NCI-H2227 (cell line): Measurements from ENCODE around the gene P2RY2.
"Not testable (repeated sequence)": the region's sequence is repeated elsewhere in the genome, so short reads cannot be mapped to it uniquely, and the experiment has no call there.

Experiments
- DNase-seq: peaks from one replicate; lab custom pipeline; 2025; ENCODE audit not compliant: unreplicated experiment; lab: John Stamatoyannopoulos, UW

Gene P2RY2

DNA sequence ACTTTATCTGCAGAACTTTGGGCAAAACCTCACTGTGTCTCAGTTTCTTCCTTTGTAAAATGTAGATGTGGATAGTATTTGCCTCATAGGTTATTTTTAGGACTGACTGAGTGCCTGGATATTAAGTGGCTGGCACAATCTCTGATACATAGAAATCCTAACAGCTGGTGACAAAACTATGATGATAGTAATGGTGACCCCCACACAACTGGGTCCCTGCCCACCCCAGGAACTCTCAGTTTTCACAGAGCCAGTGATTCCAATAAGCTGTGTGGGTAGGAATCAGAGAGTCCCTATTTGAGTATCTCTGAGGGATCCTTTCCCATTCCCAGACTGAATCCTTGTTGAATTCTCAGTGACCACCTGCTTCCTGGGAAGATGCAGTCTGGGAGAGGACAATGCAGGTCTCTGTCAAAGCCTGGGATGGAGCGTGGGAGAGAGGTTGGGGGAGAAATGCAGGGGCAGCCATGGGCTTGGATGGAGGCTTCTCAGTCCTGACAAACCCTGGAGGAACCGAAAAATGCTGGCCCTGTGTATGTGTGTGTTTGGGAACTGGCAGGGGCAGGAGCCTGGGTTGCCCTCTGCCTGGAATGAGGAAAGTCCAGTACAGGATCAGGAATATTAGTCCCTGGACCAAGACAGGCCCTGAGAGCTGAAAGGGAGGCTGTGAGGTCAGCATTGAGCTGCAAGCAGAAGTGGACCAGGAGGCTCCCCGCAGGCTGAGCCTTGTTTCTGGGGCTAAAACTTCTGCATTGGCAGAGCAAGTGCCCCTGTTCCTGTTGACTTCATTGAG, 48.0 kb downstream of the P2RY2 start:
- no peak for DNase-seq

DNA sequence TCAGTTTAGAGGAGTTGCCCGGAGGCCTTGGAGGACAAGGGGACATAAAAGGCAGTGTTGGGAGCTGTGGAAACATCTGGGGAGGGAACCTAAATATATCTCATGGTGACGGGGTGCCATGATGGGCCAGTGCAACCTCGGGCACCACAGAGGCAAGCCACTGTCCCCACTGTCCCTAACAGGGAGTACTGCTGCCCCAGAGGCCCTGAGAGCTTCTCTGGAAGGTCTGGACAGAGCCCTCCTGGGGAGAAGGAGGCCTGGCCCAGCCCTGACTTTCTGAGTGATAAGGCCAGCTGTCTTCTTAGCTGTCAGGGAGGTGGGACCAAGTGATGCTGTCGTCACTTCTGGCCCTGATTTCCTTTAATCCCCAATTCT, 48.6 kb downstream of the P2RY2 start:
- no peak for DNase-seq

DNA sequence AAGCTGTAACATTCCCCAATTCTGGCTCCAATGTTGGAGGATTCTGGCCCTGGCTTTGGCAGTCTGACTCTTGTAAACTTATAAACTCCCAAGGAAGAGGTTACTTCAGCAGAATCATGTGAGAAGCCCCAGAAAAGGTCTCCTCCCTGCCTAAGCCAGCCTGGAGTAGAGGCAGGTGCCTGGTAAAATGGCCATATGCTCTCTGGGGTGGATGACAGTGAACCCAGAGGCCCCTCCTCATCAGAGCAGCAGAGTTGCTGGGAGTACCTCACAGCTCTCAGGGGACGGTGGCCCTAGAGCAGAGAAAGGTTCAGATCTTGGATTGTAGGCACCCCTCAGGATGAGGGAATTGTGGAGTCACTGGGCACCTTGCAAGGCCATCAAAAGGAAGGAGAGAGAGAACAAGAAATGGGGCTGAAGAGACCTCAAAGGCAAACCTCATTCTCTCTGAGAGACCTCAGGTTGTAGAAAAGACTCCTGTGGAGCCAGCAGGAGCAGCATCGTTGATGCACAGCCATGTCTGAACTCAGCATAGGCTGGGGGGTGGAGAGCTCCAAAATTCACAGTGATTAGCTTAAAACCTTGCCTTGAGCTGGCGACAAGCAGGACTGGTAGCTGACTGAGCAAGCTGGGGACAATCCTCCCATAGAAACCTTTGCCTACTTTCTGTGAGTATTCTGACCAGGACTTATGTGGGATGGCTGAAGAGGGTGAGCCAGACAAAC, 49.2 kb downstream of the P2RY2 start:
- no peak for DNase-seq

DNA sequence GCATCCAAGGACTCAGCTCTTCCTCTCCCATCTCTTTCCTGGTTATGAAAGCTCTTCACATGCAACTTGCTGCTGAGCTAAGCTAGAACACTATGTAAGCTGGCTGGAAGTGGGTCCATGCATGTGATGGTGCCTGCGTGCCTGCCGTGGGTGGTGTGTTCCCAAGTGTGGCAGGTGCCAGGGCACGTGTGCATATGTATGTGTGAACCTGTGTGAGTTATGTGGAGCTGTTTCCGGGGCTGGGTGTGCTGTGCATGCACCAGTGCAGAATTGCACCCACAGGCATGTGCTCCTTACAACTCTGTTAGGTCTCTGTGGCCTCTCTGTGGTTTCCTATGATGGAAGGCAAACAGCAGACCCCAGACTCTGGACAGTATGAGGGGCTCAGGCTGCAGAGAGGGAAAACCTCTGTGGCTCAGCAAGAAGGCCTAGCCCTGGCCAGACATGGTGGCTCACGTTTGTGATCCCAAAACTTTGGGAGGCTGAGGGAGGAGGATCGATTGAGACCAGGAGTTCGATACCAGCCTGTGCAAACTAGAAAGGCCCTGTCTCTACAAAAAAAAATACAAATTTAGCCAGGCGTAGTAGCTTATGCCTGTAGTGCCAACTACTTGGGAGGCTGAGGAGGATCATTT, 49.9 kb downstream of the P2RY2 start:
- no peak for DNase-seq

DNA sequence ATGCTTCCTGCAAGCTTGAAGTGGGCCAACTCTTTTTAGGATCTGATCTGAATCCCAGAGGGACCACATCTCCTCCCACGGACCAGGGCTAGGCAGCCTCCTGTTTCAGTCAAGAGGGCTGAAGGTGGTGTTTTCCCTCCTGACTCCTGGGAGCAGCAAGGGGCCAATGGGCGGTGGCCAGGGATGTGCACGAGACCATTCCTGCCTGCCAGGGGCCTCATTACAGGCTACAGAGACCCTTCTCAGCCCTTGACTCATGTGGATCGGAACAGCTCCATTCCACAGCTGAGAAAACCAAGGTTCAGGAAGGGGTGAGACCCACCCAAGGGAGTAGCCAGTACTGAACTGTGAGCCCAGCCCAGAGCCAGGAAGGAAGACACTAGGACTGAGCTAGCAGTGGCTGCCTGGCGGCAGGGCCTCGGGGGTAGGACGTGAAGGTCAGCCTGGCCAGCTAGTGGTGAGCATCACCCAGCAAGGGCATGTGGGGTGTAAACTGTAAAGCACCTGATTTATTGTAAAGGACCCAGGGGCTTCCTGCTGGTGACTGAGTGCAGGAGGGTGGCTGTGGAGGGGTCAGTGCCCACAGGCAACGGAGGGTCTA, 50.7 kb downstream of the P2RY2 start:
- no peak for DNase-seq

DNA sequence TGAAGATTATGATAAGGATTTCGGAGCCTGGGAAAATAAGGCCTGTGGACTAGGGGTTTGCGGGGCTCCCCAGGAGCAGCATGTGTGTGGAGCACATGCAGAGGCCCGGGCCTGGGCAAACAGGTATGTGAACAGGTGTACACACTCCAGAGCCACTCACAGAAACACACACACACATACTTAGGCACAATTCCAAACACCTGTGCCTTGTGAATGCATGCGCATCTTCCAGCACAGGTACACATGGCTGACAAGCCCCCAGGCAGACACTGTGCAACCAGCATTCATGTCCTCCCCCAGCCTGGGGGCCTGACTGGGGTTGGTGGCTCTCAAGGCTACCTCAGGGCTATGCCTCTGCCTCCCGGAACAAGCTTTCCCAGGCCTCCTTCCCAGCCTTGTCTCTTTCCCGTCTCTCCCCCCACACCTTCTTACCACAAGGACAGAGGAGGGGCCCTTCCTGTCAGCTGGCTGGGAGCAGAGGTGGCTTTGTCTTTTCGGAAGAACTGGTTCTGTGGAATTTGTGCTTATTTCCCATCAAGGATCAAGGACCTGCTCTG, 51.5 kb downstream of the P2RY2 start:
- no peak for DNase-seq

DNA sequence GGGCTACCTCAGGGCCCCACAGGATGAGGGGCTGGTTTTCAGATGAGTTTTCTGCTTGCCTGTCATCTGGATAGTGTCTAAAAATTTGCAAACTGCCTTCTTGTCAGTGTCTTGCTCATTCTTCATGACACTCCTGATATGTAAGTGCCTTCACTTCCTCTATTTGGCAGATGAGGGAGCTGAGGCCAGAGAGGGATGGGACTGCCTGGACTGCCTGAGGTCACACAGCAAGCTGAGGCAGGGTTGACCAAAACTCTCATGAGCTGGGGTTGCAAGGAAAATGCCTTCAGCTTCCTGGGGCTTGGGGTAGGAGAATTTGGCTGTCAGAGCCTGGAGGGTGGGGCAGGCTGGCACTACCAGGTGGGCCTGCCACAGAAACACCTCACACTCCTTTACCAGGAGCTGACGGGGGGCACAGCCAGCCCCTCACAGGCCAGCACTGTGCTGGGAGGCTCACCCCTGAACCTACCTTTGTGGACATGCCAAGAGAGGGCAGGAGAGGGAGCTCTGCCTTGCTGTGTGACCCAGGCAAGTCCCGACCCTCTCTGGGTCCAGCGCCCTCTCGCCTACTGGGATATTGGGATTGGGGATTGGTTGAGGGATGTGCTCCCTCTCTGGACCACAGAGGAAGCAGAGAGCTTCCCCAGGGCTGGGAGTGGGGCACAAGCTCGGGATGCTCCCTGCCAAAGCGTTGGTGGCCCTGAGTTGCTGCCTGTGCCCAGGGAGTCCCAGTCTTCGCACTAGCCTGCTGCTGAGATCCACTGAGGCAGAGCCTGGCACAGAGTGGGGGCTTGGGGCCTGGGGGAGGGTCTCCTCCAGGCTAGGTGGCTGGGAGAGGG, 52.2 kb downstream of the P2RY2 start:
- DNase-seq, result no peak

DNA sequence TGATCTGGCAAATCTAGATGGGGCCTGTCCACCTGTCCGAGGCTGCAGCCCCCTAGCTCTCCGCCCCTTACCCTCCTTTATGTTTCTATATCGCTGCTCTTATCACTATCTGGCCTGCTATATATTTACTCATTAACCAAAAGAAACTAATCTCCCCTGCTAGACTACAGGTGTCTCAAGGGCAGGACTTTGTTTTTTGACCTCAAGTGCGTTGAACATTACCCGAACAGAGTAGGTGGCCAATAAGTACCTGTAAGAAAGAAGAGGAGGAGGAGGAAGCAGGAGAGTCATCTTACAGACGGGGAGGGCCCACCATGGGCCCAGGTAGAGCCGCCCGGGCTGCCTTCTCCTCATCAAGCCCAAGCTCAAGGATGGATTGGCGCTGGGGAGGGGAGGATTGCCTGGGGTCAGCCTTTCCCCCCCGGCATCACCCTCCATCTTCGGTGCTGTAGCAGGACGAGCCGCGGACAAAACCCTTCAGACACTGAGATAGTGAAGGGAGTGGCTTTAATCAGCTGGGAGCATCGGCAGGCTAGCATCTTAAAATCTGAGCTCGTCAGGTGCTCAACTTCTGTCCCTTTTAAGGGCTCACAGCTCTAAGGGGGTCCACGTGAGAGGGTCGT, 52.9 kb downstream of the P2RY2 start:
- DNase-seq, result no peak

DNA sequence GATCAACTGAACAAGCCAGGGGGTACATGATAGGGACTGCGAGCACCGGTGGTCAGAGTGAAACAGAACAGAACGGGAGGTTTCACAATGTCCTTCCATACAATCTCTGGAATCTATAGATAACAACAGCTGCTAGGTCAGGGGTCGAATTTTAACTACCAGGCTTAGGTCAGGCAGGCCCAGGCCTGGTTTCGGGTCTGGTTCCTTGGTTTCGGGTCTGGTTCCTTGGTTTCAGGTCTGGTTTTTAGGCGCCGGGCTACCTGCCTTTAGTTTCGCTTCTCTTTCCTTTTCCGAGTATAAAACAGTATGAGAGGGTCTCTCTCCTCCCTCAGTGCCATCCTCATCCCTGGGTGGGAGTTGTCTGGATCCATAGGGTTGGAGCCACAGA, 53.4 kb downstream of the P2RY2 start:
- DNase-seq, result not testable (repeated sequence)

DNA sequence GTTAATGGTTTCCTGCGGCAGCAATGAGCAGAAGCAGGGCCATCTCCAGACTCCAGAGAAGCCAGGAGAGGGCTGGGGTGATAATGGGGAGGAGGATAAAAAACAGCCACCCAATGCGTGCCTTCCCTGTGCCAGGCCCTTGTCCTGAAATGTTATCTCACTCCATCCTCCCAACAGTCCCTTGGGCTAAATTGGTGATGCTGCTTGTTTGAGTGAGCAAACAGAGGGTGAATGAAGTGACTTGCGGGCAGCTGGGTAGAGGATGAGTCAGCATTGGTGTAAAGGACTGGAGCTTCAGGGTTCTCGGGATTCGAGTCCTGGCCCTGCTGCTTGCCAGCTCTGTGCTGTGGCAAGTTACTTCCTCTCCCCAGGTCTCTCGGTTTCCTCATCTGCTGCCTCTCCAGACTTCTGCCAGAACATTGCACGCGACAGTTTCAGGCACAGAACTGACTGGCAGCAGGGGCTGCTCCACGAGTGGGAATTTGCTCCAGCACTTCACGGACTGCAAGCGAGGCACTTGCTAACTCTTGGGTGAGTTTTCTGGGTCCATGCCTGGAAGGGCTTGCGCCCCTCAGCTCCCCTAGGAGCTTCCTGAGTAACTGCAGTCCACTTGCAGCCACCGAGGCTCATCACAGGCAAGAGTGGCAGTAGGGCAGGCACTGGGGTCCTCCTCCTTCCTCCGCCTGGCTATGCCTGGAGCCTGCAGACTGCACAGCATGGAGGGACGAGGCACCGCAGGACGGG, 54.0 kb downstream of the P2RY2 start, which contains the start of gene P2RY6:
P2RY6 (plus strand) TSS at position 403 of the 744 bp plus-strand sequence. CDS start 24,181 bp downstream, outside the sequence.
- DNase-seq, result no peak

DNA sequence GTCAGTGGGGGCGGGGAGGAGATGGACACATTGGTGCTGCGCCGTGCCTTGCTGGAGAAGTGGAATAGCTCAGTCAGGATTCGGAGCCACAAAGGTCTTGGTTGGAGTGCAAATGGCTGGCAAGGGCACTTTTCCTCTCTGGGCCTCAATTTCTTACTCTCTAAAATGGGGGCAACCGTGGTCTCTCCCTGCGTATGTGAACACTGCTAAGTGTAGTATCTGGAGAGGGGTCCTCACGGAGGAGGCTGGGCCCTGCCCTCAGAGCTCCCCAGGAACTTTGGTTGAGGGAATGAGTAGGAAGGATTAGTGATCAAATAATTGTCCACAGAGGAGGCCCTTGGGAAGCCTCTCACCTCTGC, 54.6 kb downstream of the P2RY2 start:
- no peak for DNase-seq

DNA sequence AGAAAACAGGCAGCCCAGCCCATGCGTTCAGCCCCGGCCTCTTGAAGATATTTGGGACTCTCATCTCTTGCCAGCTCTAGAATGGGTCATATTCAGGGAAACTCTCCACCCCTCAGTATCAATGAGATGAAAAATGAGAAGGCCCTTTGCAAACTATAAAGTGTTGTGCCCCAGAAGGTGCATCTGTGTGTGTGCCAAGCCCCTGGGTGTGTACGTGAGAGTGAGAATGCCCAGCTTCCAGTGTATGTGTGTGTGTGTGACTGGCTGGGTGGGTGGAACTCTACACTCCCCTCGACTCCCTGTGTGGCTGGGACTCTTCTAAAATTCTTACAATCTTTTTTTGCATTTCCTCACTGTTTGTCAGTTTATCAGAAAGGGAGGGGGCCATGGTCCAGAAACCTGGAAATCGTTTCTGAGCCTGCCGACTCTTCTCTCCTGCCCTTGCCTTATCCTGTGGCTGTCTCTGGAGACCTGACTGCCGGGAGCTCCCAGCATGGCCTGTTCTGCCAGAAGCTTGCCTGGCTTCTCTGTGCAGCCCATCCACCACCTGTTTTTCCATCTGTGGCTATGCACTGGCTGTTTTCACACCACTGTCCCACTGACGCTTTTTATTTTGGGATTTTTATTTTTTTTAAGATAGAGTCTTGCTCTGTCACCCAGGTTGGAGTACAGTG, 55.3 kb downstream of the P2RY2 start:
- DNase-seq, result no peak

DNA sequence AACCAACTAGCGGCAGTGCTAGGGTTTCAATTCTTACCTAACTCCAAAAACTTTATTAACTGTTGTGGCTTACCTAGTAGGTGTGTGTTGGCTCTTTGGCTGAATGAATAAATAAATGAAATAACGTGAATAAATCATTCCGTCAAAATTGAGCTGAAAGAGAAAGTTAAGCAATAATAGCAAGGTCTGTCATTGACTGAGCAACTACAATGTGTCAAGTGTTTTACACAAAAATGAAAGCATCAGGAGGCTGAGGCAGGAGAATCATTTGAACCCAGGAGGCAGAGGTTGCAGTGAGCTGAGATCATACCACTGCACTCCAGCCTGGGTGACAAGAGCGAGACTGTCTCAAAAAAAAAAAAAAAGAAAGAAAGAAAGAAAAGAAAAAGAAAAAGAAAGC, 56.1 kb downstream of the P2RY2 start:
- DNase-seq, result not testable (repeated sequence)

DNA sequence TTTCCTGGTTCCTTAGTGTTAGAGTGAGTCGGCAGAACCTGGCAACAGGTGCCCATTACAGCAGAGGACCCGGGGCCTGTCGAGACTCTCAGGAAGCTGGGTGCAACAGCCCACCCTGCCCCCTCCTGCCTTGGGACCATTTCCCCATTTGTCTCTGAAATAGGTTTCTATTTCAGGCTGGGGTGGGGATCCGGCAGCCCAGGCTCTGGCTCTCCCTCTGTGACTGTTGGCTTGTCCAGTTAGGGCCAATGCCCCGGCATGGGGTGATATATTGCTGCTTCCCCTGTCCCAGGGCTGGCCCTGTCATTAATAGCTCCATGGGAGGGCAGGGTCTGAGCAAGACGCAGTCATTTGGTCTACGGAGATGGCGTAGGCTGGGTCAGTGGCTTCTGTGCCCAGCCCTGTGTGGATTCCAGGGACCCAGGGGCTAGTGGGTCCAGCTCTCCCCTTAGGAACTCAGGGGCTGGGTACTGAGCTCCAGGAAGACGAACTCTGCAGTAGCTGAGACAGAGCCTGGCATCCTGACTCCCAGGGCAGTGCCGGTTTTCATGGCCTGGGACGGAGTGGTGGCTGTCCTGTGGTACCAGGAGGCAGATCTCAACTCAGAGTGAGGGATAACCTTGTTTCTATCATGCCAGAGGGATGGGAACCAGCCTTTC, 56.8 kb downstream of the P2RY2 start:
- no peak for DNase-seq

DNA sequence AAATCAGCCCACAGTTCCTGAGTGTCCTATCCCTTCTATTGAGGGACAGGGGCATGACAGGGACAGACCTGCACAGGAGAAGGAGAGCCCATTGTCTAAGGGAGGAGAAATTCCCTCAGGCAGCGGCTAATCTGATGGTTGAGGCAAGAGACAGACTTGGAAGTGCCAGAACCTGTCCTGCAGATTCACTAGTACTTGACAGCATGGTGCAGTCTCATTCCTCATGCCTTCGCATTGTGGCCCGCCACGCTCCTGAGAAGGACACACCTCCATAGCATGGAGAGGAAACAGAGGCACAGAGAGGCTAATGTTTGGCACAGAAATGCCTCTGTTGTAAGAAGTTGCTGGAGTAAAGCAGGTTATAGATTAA, 57.3 kb downstream of the P2RY2 start:
- DNase-seq, result no peak

DNA sequence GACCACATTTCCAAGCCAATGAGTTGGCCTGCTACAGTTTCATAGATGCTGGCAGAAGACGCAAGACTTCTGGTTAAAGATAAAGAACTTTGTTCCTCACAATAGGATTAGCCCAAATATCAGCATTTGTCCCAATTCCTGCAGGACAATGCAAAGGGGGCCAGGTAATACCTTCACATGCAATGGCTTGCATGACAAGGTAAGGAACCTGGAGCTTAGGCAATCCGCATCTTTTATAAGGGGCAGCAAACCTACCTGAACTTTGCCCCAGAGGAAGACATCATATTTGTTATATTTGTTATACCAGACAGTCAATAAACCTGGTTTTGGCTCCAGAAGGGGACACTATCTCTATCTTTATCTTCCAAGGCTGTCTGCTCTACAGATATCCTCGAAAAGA, 59.4 kb downstream of the P2RY2 start:
- no peak for DNase-seq

DNA sequence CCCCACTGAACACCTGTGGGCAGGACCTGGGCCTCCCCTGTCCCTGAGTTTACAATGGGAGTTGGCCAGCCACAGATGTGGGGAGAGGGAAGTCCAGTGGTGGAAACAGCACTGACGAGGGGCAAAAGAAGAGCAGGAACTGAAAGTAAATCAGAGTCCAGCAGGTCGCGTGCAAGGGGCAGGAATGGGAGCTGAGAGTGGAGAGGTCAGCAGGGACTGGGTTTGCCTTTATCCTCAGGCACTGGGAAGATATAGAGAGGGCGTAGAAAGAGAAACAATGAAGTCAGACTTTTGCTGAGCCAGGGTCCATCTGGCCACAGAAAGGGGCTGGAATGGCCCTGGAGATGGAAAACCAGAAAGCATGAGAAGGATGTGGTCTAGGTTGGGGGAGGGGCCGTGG, 62.5 kb downstream of the P2RY2 start:
- DNase-seq, result no peak

DNA sequence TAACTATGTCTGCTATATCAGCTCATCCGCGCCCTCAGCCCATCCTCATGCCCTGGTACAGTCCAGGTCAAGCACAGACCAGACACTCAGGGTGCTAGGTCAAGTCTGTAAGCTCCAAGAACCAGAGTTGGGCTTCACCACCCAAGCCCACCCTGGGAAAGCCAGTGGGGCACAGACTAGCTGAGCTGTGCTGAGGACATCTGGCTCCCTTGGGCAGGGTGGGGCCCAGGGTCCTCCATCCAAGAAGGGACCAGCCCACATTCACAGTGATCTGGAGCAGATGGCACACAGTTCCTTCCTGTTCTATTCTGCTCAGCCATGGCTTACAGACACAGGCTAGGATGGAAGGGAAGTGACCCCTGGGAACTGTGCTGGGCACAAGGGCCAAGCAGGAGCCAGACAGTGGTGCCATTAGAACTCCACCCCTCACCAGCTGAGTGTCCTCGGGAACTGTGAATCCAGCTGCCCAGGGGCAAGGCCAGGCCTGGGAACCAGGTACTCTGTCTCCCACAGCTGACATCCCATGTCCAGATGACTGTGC, 63.2 kb downstream of the P2RY2 start:
- DNase-seq, result no peak
